ENCODE data around the gene DLGAP4. TPM values are rescaled to one million over a fixed set of nuclear protein-coding genes. Genes with fewer than 3 reads are reported as not detected.

Gene DLGAP4
- total and polyA plus RNA-seq, 2 of the 13 experiments (the other 11 are each of a cell fraction or from before 2014, with no cell fraction given), result 15.2 to 26.7 TPM

GRCh38 chr20:36372666-36373065 lies 66.5 kb downstream of the DLGAP4 start:
- ATAC-seq (no peak), DNase-seq (ENCODE audit: low spot score) (no peak), FAIRE-seq (no peak)
- no peak overlapping the region for H3K4me3 ChIP-seq (replicated peaks in 1 of 3; ENCODE audit: insufficient read depth in 1 of 3, low read depth in 2 of 3, low read length in 3 of 3)
- in situ Hi-C loops (cut with HindIII; ENCODE audit: extremely low pct_ligation_motif_present, low pct_unique_long_range_greater_than_20kb) (no loop called here), intact Hi-C loops (cut with micrococcal nuclease; ENCODE audit: unreplicated experiment) (no loop called here)
- ChIA-PET CTCF (ENCODE audit: low intra/inter-chr PET ratio, low total read pairs) (no interaction called here), POLR2A (no interaction called here)
- WGBS (ENCODE audit: low lambda C conversion rate), result 42% methylated on average over 7 of the region's 7 CpGs
- no peak overlapping the region for H3K9ac ChIP-seq (ENCODE audit: insufficient read depth, low read depth, low read length)
- TF ChIP-seq BORCS8-MEF2B (CRISPR knock-in tag; IDR thresholded peaks at IDR 0.05) (no peak), ZNF83 (CRISPR knock-in tag; IDR thresholded peaks at IDR 0.05; ENCODE audit: borderline replicate concordance) (no peak), ZNF263 (CRISPR knock-in tag; IDR thresholded peaks at IDR 0.05) (no peak), SPEN (CRISPR knock-in tag; IDR thresholded peaks at IDR 0.05; ENCODE audit: low read depth) (no peak), ZNF121 (CRISPR knock-in tag; IDR thresholded peaks at IDR 0.05) (no peak), RELA (CRISPR knock-in tag; IDR thresholded peaks at IDR 0.05) (no peak), ATM (IDR thresholded peaks at IDR 0.05; ENCODE audit: borderline replicate concordance) (no peak), ZNF350 (CRISPR knock-in tag; IDR thresholded peaks at IDR 0.05; ENCODE audit: borderline replicate concordance, low read depth) (no peak), SRY (CRISPR knock-in tag; IDR thresholded peaks at IDR 0.05) (no peak)
- H3K27me3 ChIP-seq (ENCODE audit: control insufficient read depth in 1 of 2, insufficient read depth in 2 of 2, low read length in 2 of 2), result peaks cover 5 to 7% of the 10 kb centered on the region in 2 experiments; a peak in 2 of 5 replicates
- no peaks in the 10 kb centered on the region for H3K4me1 ChIP-seq (ENCODE audit: insufficient read depth, low read length)
- no peak overlapping the region for H2AFZ ChIP-seq (ENCODE audit: low read length)
- no peaks in the 10 kb centered on the region for H3K36me3 ChIP-seq (replicated peaks in 1 of 2; ENCODE audit: control insufficient read depth in 1 of 2, insufficient read depth in 2 of 2, low read length in 2 of 2)
- no peaks in the 10 kb centered on the region for H3K79me2 ChIP-seq (ENCODE audit: insufficient read depth, low read length)
- no peak overlapping the region for H3K27ac ChIP-seq (ENCODE audit: extremely low read length, insufficient read depth, low read length)
- no peak overlapping the region for H3K4me2 ChIP-seq (ENCODE audit: low read depth, low read length)
- no peaks in the 10 kb centered on the region for H3K9me3 ChIP-seq (ENCODE audit: low read length)
- no TSS peak for BruUV-seq (replicated peaks)
- no peaks in the 10 kb centered on the region; the same call in 1 of the 2 replicates for H4K20me1 ChIP-seq (ENCODE audit: insufficient read depth, low read length)

GRCh38 chr20:36373089-36373488 lies 67.0 kb downstream of the DLGAP4 start:
- no peaks in the 10 kb centered on the region for H3K9me3 ChIP-seq (ENCODE audit: low read length)
- no peaks in the 10 kb centered on the region for H3K4me1 ChIP-seq (ENCODE audit: insufficient read depth, low read length)
- ChIA-PET POLR2A (no interaction called here), CTCF (ENCODE audit: low intra/inter-chr PET ratio, low total read pairs) (no interaction called here)
- no peaks in the 10 kb centered on the region for H3K36me3 ChIP-seq (replicated peaks in 1 of 2; ENCODE audit: control insufficient read depth in 1 of 2, insufficient read depth in 2 of 2, low read length in 2 of 2)
- H2AFZ ChIP-seq (ENCODE audit: low read length), result no peak overlapping the region
- H3K9ac ChIP-seq (ENCODE audit: insufficient read depth, low read depth, low read length), result no peak overlapping the region
- WGBS (ENCODE audit: low lambda C conversion rate), result 6% methylated on average over 1 of the region's 1 CpG
- DNase-seq (ENCODE audit: low spot score) (no peak), FAIRE-seq (no peak), ATAC-seq (no peak)
- no peak overlapping the region for H3K4me2 ChIP-seq (ENCODE audit: low read depth, low read length)
- no TSS peak for BruUV-seq (replicated peaks)
- no peak overlapping the region for H3K27ac ChIP-seq (ENCODE audit: extremely low read length, insufficient read depth, low read length)
- no peaks in the 10 kb centered on the region; the same call in 1 of the 2 replicates for H4K20me1 ChIP-seq (ENCODE audit: insufficient read depth, low read length)
- H3K27me3 ChIP-seq (ENCODE audit: control insufficient read depth in 1 of 2, insufficient read depth in 2 of 2, low read length in 2 of 2), result peaks cover 7% of the 10 kb centered on the region in 2 experiments; a peak in 3 of 5 replicates
- intact Hi-C loops (cut with micrococcal nuclease; ENCODE audit: unreplicated experiment), result no loop called here
- in situ Hi-C loops (cut with HindIII; ENCODE audit: extremely low pct_ligation_motif_present, low pct_unique_long_range_greater_than_20kb), result no loop called here
- no peaks in the 10 kb centered on the region for H3K79me2 ChIP-seq (ENCODE audit: insufficient read depth, low read length)
- no peak overlapping the region for H3K4me3 ChIP-seq (replicated peaks in 1 of 3; ENCODE audit: insufficient read depth in 1 of 3, low read depth in 2 of 3, low read length in 3 of 3)
- no peak for TF ChIP-seq MNT (IDR thresholded peaks at IDR 0.05)
- peak; percentile 95 for TF ChIP-seq ZNF329 (CRISPR knock-in tag; IDR thresholded peaks at IDR 0.05; ENCODE audit: low read depth)
- TF ChIP-seq THRA (CRISPR knock-in tag; IDR thresholded peaks at IDR 0.05; ENCODE audit: borderline replicate concordance), result no peak
- TF ChIP-seq ESRRA (CRISPR knock-in tag; IDR thresholded peaks at IDR 0.05; ENCODE audit: low read depth), result no peak

All from HepG2 (cell line).